ENCODE data around the gene ERO1A. TPM values are rescaled to one million over a fixed set of nuclear protein-coding genes. Genes with fewer than 3 reads are reported as not detected.

Gene ERO1A
- total and polyA plus RNA-seq, 9 of the 15 experiments (the other 6 are each of a cell fraction or from before 2014, with no cell fraction given): 11.0 to 46.2 (median 27.6) TPM

GRCh38 chr14:52695481-52696091 is at the start of gene ERO1A (continued):
- TF ChIP-seq MBD1 (CRISPR knock-in tag; IDR thresholded peaks at IDR 0.05) (no peak), ZNF224 (CRISPR knock-in tag; IDR thresholded peaks at IDR 0.05) (no peak), SMAD2 (IDR thresholded peaks at IDR 0.05; ENCODE audit: low read depth, low read length) (no peak), HDAC2 (IDR thresholded peaks at IDR 0.05) (no peak), IRF2 (CRISPR knock-in tag; IDR thresholded peaks at IDR 0.05) (no peak), ZBTB7A (IDR thresholded peaks at IDR 0.05; ENCODE audit: borderline replicate concordance, control insufficient read depth, low read depth, low read length) (peak; percentile 88), MGA (IDR thresholded peaks at IDR 0.05) (no peak), MAFG (tag; conservative IDR thresholded peaks at IDR 0.05) (no peak), HDAC8 (tag; IDR thresholded peaks at IDR 0.05) (no peak), HNRNPUL1 (IDR thresholded peaks at IDR 0.05; ENCODE audit: low read length) (no peak), BCOR (IDR thresholded peaks at IDR 0.05) (no peak), FIP1L1 (IDR thresholded peaks at IDR 0.05; ENCODE audit: low read depth, low read length, poor library complexity, severe bottlenecking) (no peak), MEF2A (IDR thresholded peaks at IDR 0.05; ENCODE audit: control insufficient read depth, low read depth, low read length) (no peak), CAMTA2 (CRISPR knock-in tag; conservative IDR thresholded peaks at IDR 0.05) (no peak), TARDBP (IDR thresholded peaks at IDR 0.05) (no peak), ZNF232 (CRISPR knock-in tag; IDR thresholded peaks at IDR 0.05) (no peak)

Data from K562 (cell line).